SK-N-SH treated with all-trans-retinoic acid at 6 μM for 48 hours (cell line): ENCODE measurements around the gene FRMD5.

ENCODE experiments used
- ATAC-seq: fragments of 200-7000 bp; cut with Tn5 transposase; 3 replicates; pipeline ENCODE4 v1.9.1; 2020; ENCODE audit warnings: mild to moderate bottlenecking, moderate library complexity
- ARNTL ChIP-seq: fragments of 450-650 bp; formaldehyde crosslinking; IDR thresholded peaks from 2 replicates; pipeline ENCODE4 v1.5.0; 2020; ENCODE audit warnings: low read depth, mild to moderate bottlenecking, moderate library complexity, borderline replicate concordance
- BACH2 ChIP-seq: fragments of 250-450 bp; sonication (Bioruptor Pico); IDR thresholded peaks from 2 replicates; pipeline ENCODE4 v1.9.0; 2021; ENCODE audit warnings: mild to moderate bottlenecking, borderline replicate concordance
- CREB5 ChIP-seq: fragments of 250-450 bp; sonication (Bioruptor Pico); IDR thresholded peaks from 2 replicates; pipeline ENCODE4 v1.5.1; 2020; ENCODE audit warnings: low read depth, mild to moderate bottlenecking, moderate library complexity
- CSDC2 ChIP-seq: fragments of 250-450 bp; sonication (Bioruptor Pico); IDR thresholded peaks from 2 replicates; pipeline ENCODE4 v1.5.0; 2020; ENCODE audit warnings: mild to moderate bottlenecking, moderate library complexity
- CSRNP3 ChIP-seq: fragments of 250-450 bp; sonication (Bioruptor Pico); IDR thresholded peaks from 2 replicates; pipeline ENCODE4 v1.5.1; 2021; ENCODE audit warnings: mild to moderate bottlenecking, moderate library complexity
- ESRRG ChIP-seq: fragments of 250-450 bp; sonication (Bioruptor Pico); IDR thresholded peaks from 2 replicates; pipeline ENCODE4 v1.6.1; 2021; ENCODE audit warnings: mild to moderate bottlenecking
- GLIS3 ChIP-seq: fragments of 250-450 bp; sonication (Bioruptor Pico); IDR thresholded peaks from 2 replicates; pipeline ENCODE4 v1.5.0; 2020; ENCODE audit warnings: mild to moderate bottlenecking, moderate library complexity
- OSR1 ChIP-seq: fragments of 250-450 bp; sonication (Bioruptor Pico); IDR thresholded peaks from 2 replicates; pipeline ENCODE4 v1.8.0; 2022; ENCODE audit warnings: moderate library complexity, mild to moderate bottlenecking, inconsistent platforms
- PATZ1 ChIP-seq: fragments of 250-450 bp; sonication (Bioruptor Pico); IDR thresholded peaks from 2 replicates; pipeline ENCODE4 v1.8.0; 2020; ENCODE audit warnings: mild to moderate bottlenecking, moderate library complexity, borderline replicate concordance
- POU6F1 ChIP-seq: fragments of 250-450 bp; sonication (Bioruptor Pico); IDR thresholded peaks from 2 replicates; pipeline ENCODE4 v1.8.0; 2021; ENCODE audit warnings: low read depth, mild to moderate bottlenecking, moderate library complexity, borderline replicate concordance
- PPARA ChIP-seq: fragments of 250-450 bp; sonication (Bioruptor Pico); IDR thresholded peaks from 2 replicates; pipeline ENCODE4 v1.5.0; 2020; ENCODE audit warnings: mild to moderate bottlenecking, borderline replicate concordance
- TCF4 ChIP-seq: fragments of 250-450 bp; sonication (Bioruptor Pico); IDR thresholded peaks from 2 replicates; pipeline ENCODE4 v1.8.0; 2021; ENCODE audit warnings: mild to moderate bottlenecking, moderate library complexity, borderline replicate concordance
- TSHZ2 ChIP-seq: fragments of 250-450 bp; sonication (Bioruptor Pico); IDR thresholded peaks from 2 replicates; pipeline ENCODE4 v1.5.0; 2020; ENCODE audit warnings: mild to moderate bottlenecking, moderate library complexity
- ZC3H10 ChIP-seq: fragments of 250-450 bp; sonication (Bioruptor Pico); IDR thresholded peaks from 2 replicates; pipeline ENCODE4 v1.5.1; 2021; ENCODE audit warnings: mild to moderate bottlenecking, moderate library complexity
- ZFP3 ChIP-seq: fragments of 250-450 bp; sonication (Bioruptor Pico); IDR thresholded peaks from 2 replicates; pipeline ENCODE4 v1.5.0; 2020; ENCODE audit warnings: mild to moderate bottlenecking, moderate library complexity
- ZFP30 ChIP-seq: fragments of 450-650 bp; formaldehyde crosslinking; IDR thresholded peaks from 2 replicates; pipeline ENCODE4 v1.5.0; 2022; ENCODE audit warnings: mild to moderate bottlenecking, moderate library complexity
- ZNF565 ChIP-seq: fragments of 450-650 bp; formaldehyde crosslinking; conservative IDR thresholded peaks from 2 replicates; pipeline ENCODE4 v1.5.0; 2020; ENCODE audit warnings: low read depth, mild to moderate bottlenecking, moderate library complexity
- ZNF8 ChIP-seq: fragments of 450-650 bp; formaldehyde crosslinking; IDR thresholded peaks from 2 replicates; pipeline ENCODE4 v1.5.0; 2020; ENCODE audit warnings: mild to moderate bottlenecking, moderate library complexity

FRMD5 gene

GRCh38 chr15:44153352-44153751, 41.7 kb downstream of the FRMD5 start (continued):
- TF ChIP-seq ZNF8 (no peak), ZFP30 (CRISPR knock-in tag) (no peak), CSRNP3 (CRISPR knock-in tag) (no peak), ARNTL (CRISPR knock-in tag) (no peak), ZNF565 (CRISPR knock-in tag) (no peak), PPARA (CRISPR knock-in tag) (no peak)
- TF ChIP-seq, all 23 proteins: peak for 0

- no peak for ATAC-seq
- TF ChIP-seq PATZ1 (CRISPR knock-in tag) (no peak), GLIS3 (CRISPR knock-in tag) (no peak), CREB5 (no peak), ZC3H10 (CRISPR knock-in tag) (no peak), ESRRG (CRISPR knock-in tag) (no peak), BACH2 (CRISPR knock-in tag) (no peak), CSRNP3 (CRISPR knock-in tag) (no peak), ZFP3 (no peak)
These were observed 45.8 kb downstream of the FRMD5 start for GRCh38 chr15:44149224-44149623.

- ATAC-seq, result no peak
- TF ChIP-seq ZC3H10 (CRISPR knock-in tag) (no peak), PPARA (CRISPR knock-in tag) (no peak), ZFP3 (no peak), ZNF8 (no peak), ESRRG (CRISPR knock-in tag) (no peak), CSDC2 (CRISPR knock-in tag) (no peak)
These were observed 46.5 kb downstream of the FRMD5 start for GRCh38 chr15:44148580-44148979.

- no peak for ATAC-seq
- no peak for TF ChIP-seq ARNTL (CRISPR knock-in tag)
- no peak for TF ChIP-seq TCF4 (CRISPR knock-in tag)
- no peak for TF ChIP-seq OSR1 (CRISPR knock-in tag)
- no peak for TF ChIP-seq POU6F1 (CRISPR knock-in tag)
- no peak for TF ChIP-seq PPARA (CRISPR knock-in tag)
- TF ChIP-seq BACH2 (CRISPR knock-in tag), result no peak
- TF ChIP-seq ZFP3, result no peak
- TF ChIP-seq TSHZ2 (CRISPR knock-in tag), result no peak
- no peak for TF ChIP-seq ZNF565 (CRISPR knock-in tag)
These were observed 47.4 kb downstream of the FRMD5 start for GRCh38 chr15:44147636-44148035.
